ENCODE measurements around the gene CALHM5.

Gene CALHM5

GRCh38 chr6:116515141-116515540, 3.7 kb downstream of the CALHM5 start:
- no peaks in the 10 kb centered on the region for H3K79me2 ChIP-seq (ENCODE audit: insufficient read depth, low read depth)
- H3K27ac ChIP-seq = no peak overlapping the region
- H3K4me1 ChIP-seq (ENCODE audit: low read depth, poor library complexity, severe bottlenecking) = peaks cover 15% of the 10 kb centered on the region
- no peak overlapping the region for H2AFZ ChIP-seq (ENCODE audit: low read depth)
- no peak overlapping the region for H3K9ac ChIP-seq
- H3K36me3 ChIP-seq (ENCODE audit: insufficient read depth) = no peaks in the 10 kb centered on the region
- no peaks in the 10 kb centered on the region for H4K20me1 ChIP-seq (ENCODE audit: insufficient read depth)
- TF ChIP-seq CTCF (conservative IDR thresholded peaks at IDR 0.05; ENCODE audit: low read depth, low read length) = no peak
- no peak overlapping the region for H3K4me2 ChIP-seq
- H3K4me3 ChIP-seq (IDR thresholded peaks at IDR 0.05; ENCODE audit: insufficient read depth, low read depth, low read length) = no peak overlapping the region
- H3K27me3 ChIP-seq (ENCODE audit: insufficient read depth, low read depth) = no peaks in the 10 kb centered on the region

GRCh38 chr6:116518621-116519368, 7.4 kb downstream of the CALHM5 start:
- Histone ChIP-seq H3K4me1 (ENCODE audit: low read depth, poor library complexity, severe bottlenecking) (no peaks in the 10 kb centered on the region), H3K4me3 (IDR thresholded peaks at IDR 0.05; ENCODE audit: insufficient read depth, low read depth, low read length) (no peak overlapping the region), H3K27me3 (ENCODE audit: insufficient read depth, low read depth) (no peaks in the 10 kb centered on the region), H3K4me2 (no peak overlapping the region), H4K20me1 (ENCODE audit: insufficient read depth) (no peaks in the 10 kb centered on the region), H3K9ac (no peak overlapping the region), H2AFZ (ENCODE audit: low read depth) (no peak overlapping the region), H3K36me3 (ENCODE audit: insufficient read depth) (no peaks in the 10 kb centered on the region), H3K27ac (no peak overlapping the region), H3K79me2 (ENCODE audit: insufficient read depth, low read depth) (no peaks in the 10 kb centered on the region)
- TF ChIP-seq CTCF (conservative IDR thresholded peaks at IDR 0.05; ENCODE audit: low read depth, low read length) = no peak

- no peaks in the 10 kb centered on the region for H3K36me3 ChIP-seq (ENCODE audit: insufficient read depth)
- H2AFZ ChIP-seq (ENCODE audit: low read depth) = no peak overlapping the region
- no peak overlapping the region for H3K4me3 ChIP-seq (IDR thresholded peaks at IDR 0.05; ENCODE audit: insufficient read depth, low read depth, low read length)
- no peaks in the 10 kb centered on the region for H3K79me2 ChIP-seq (ENCODE audit: insufficient read depth, low read depth)
- no peaks in the 10 kb centered on the region for H3K4me1 ChIP-seq (ENCODE audit: low read depth, poor library complexity, severe bottlenecking)
- H3K27ac ChIP-seq = no peak overlapping the region
- H3K4me2 ChIP-seq = no peak overlapping the region
- no peak overlapping the region for H3K9ac ChIP-seq
- TF ChIP-seq CTCF (conservative IDR thresholded peaks at IDR 0.05; ENCODE audit: low read depth, low read length) = no peak
- no peaks in the 10 kb centered on the region for H4K20me1 ChIP-seq (ENCODE audit: insufficient read depth)
- H3K27me3 ChIP-seq (ENCODE audit: insufficient read depth, low read depth) = no peaks in the 10 kb centered on the region
Observed at GRCh38 chr6:116522896-116523295, 11.5 kb downstream of the CALHM5 start.

- H3K79me2 ChIP-seq (ENCODE audit: insufficient read depth, low read depth) = no peaks in the 10 kb centered on the region
- no peak overlapping the region for H3K4me3 ChIP-seq (IDR thresholded peaks at IDR 0.05; ENCODE audit: insufficient read depth, low read depth, low read length)
- no peaks in the 10 kb centered on the region for H4K20me1 ChIP-seq (ENCODE audit: insufficient read depth)
- H3K4me2 ChIP-seq = no peak overlapping the region
- H3K4me1 ChIP-seq (ENCODE audit: low read depth, poor library complexity, severe bottlenecking) = no peaks in the 10 kb centered on the region
- no peak for TF ChIP-seq CTCF (conservative IDR thresholded peaks at IDR 0.05; ENCODE audit: low read depth, low read length)
- H3K9ac ChIP-seq = no peak overlapping the region
- no peaks in the 10 kb centered on the region for H3K27me3 ChIP-seq (ENCODE audit: insufficient read depth, low read depth)
- H2AFZ ChIP-seq (ENCODE audit: low read depth) = no peak overlapping the region
- H3K36me3 ChIP-seq (ENCODE audit: insufficient read depth) = no peaks in the 10 kb centered on the region
- no peak overlapping the region for H3K27ac ChIP-seq
Observed at GRCh38 chr6:116524236-116524635, 12.8 kb downstream of the CALHM5 start.
